Skeletal muscle tissue (tissue), 4 donors: ENCODE data around the gene CNIH3. TPM values are rescaled to one million over a fixed set of nuclear protein-coding genes. Genes with fewer than 3 reads are reported as not detected.

Experiments used
- H3K27ac ChIP-seq: one replicate; pipeline ENCODE4 v1.7.0; 2013; ENCODE audit warnings: mild to moderate bottlenecking, low read depth, low read length, inconsistent platforms
- H3K27me3 ChIP-seq, 3 donors: one replicate each; pipeline ENCODE4 v1.7.0; 2013; ENCODE audit warnings: low read length in 3 of 3; ENCODE audit not compliant: control insufficient read depth in 3 of 3, insufficient read depth in 3 of 3
- H3K36me3 ChIP-seq, 3 donors: one replicate each; pipeline ENCODE4 v1.7.0; 2013; ENCODE audit warnings: low read length in 3 of 3; ENCODE audit not compliant: control insufficient read depth in 3 of 3, insufficient read depth in 3 of 3
- H3K4me1 ChIP-seq, 3 donors: one replicate each; pipeline ENCODE4 v1.7.0; 2013; ENCODE audit warnings: low read length in 3 of 3, mild to moderate bottlenecking in 3 of 3; ENCODE audit not compliant: control insufficient read depth in 3 of 3, insufficient read depth in 3 of 3
- H3K4me3 ChIP-seq, 3 donors: one replicate each; pipeline ENCODE4 v1.7.0; 2013; ENCODE audit warnings: low read length in 3 of 3
- H3K9ac ChIP-seq, 3 donors: one replicate each; pipeline ENCODE4 v1.7.0; 2013; ENCODE audit warnings: low read length in 3 of 3, mild to moderate bottlenecking in 3 of 3, moderate library complexity in 2 of 3, low read depth in 1 of 3
- H3K9me3 ChIP-seq, 3 donors: one replicate each; pipeline ENCODE4 v1.7.0; 2013; ENCODE audit warnings: low read length in 3 of 3; ENCODE audit not compliant: control insufficient read depth in 3 of 3
- total RNA-seq: library from RNA; depleted of rRNA; stranded (reverse); fragments of >200 nt; gene quantifications from one replicate; pipeline ENCODE4 v1.2.3, GENCODE V29; 2014
- donor health status: Osteomylitis.

Gene CNIH3
- total RNA-seq, 1 donor from 2014 or later, result 4.2 TPM

- no peaks in the 10 kb centered on the region for H3K36me3 ChIP-seq
- H3K9ac ChIP-seq, result no peak overlapping the region
- H3K27me3 ChIP-seq, result peaks cover 3 to 18% (median 6%) of the 10 kb centered on the region in 3 donors
- no peak overlapping the region for H3K4me3 ChIP-seq
- H3K9me3 ChIP-seq, result no peaks in the 10 kb centered on the region
- H3K4me1 ChIP-seq, result no peaks in the 10 kb centered on the region
- H3K27ac ChIP-seq, result no peak overlapping the region
Measured at GRCh38 chr1:224623743-224624333, 7.7 kb downstream of the CNIH3 start.

- Histone ChIP-seq H3K9ac (peak overlapping the region in 1 of 3 donors; percentile 14), H3K27me3 (peaks cover under 1 to 14% (median 2%) of the 10 kb centered on the region in 3 donors), H3K9me3 (no peaks in the 10 kb centered on the region), H3K4me1 (no peaks in the 10 kb centered on the region), H3K4me3 (no peak overlapping the region), H3K27ac (no peak overlapping the region), H3K36me3 (no peaks in the 10 kb centered on the region)
Measured at GRCh38 chr1:224624432-224624831, 8.3 kb downstream of the CNIH3 start.

GRCh38 chr1:224626042-224626441 is 9.9 kb downstream of the CNIH3 start:
- Histone ChIP-seq H3K4me1 (no peaks in the 10 kb centered on the region), H3K36me3 (no peaks in the 10 kb centered on the region), H3K9me3 (no peaks in the 10 kb centered on the region), H3K27me3 (peaks cover 0 to 6% (median 0%) of the 10 kb centered on the region in 3 donors), H3K4me3 (no peak overlapping the region), H3K9ac (no peak overlapping the region), H3K27ac (no peak overlapping the region)

GRCh38 chr1:224629965-224630364 is 13.8 kb downstream of the CNIH3 start:
- Histone ChIP-seq H3K27ac (no peak overlapping the region), H3K9ac (no peak overlapping the region), H3K36me3 (no peaks in the 10 kb centered on the region), H3K4me1 (no peaks in the 10 kb centered on the region), H3K4me3 (no peak overlapping the region), H3K9me3 (no peaks in the 10 kb centered on the region), H3K27me3 (no peaks in the 10 kb centered on the region)

- Histone ChIP-seq H3K27me3 (no peaks in the 10 kb centered on the region), H3K4me3 (no peak overlapping the region), H3K9me3 (no peaks in the 10 kb centered on the region), H3K27ac (no peak overlapping the region), H3K9ac (no peak overlapping the region), H3K36me3 (no peaks in the 10 kb centered on the region), H3K4me1 (no peaks in the 10 kb centered on the region)
Measured at GRCh38 chr1:224631462-224632115, 15.5 kb downstream of the CNIH3 start.

GRCh38 chr1:224632381-224632871 is 16.3 kb downstream of the CNIH3 start:
- Histone ChIP-seq H3K4me1 (peaks cover 0 to 2% (median 0%) of the 10 kb centered on the region in 3 donors), H3K9ac (no peak overlapping the region), H3K27ac (no peak overlapping the region), H3K9me3 (no peaks in the 10 kb centered on the region), H3K27me3 (no peaks in the 10 kb centered on the region), H3K4me3 (no peak overlapping the region), H3K36me3 (no peaks in the 10 kb centered on the region)

GRCh38 chr1:224632921-224633321 is 16.8 kb downstream of the CNIH3 start:
- Histone ChIP-seq H3K4me1 (peaks cover 0 to 6% (median 0%) of the 10 kb centered on the region in 3 donors), H3K27me3 (no peaks in the 10 kb centered on the region), H3K36me3 (no peaks in the 10 kb centered on the region), H3K9ac (no peak overlapping the region), H3K9me3 (no peaks in the 10 kb centered on the region), H3K4me3 (no peak overlapping the region), H3K27ac (no peak overlapping the region)

- no peak overlapping the region for H3K4me3 ChIP-seq
- H3K27me3 ChIP-seq, result no peaks in the 10 kb centered on the region
- H3K9me3 ChIP-seq, result no peaks in the 10 kb centered on the region
- peaks cover 0 to 6% (median 0%) of the 10 kb centered on the region in 3 donors for H3K4me1 ChIP-seq
- H3K36me3 ChIP-seq, result no peaks in the 10 kb centered on the region
- no peak overlapping the region for H3K9ac ChIP-seq
- H3K27ac ChIP-seq, result no peak overlapping the region
Measured at GRCh38 chr1:224635356-224635755, 19.2 kb downstream of the CNIH3 start.

GRCh38 chr1:224637515-224637914 is 21.4 kb downstream of the CNIH3 start:
- Histone ChIP-seq H3K4me3 (no peak overlapping the region), H3K9ac (peak overlapping the region in 1 of 3 donors; percentile 7), H3K27me3 (no peaks in the 10 kb centered on the region), H3K27ac (no peak overlapping the region), H3K9me3 (no peaks in the 10 kb centered on the region), H3K4me1 (peaks cover 0 to 6% (median 0%) of the 10 kb centered on the region in 3 donors), H3K36me3 (no peaks in the 10 kb centered on the region)

GRCh38 chr1:224637936-224638335 is 21.8 kb downstream of the CNIH3 start:
- H3K9ac ChIP-seq, result no peak overlapping the region

More at GRCh38 chr1:224637936-224638335, 21.8 kb downstream of the CNIH3 start:
- Histone ChIP-seq H3K9me3 (no peaks in the 10 kb centered on the region), H3K4me1 (peaks cover 0 to 6% (median 0%) of the 10 kb centered on the region in 3 donors), H3K27me3 (no peaks in the 10 kb centered on the region), H3K27ac (no peak overlapping the region), H3K36me3 (no peaks in the 10 kb centered on the region), H3K4me3 (no peak overlapping the region)
